IPS DF 4.7 (cell line): ENCODE data around the gene GTF3C1.
A peak's percentile ranks its signal among the peaks of the same experiment; 100 is the strongest.
"Not testable (repeated sequence)": the region's sequence is repeated elsewhere in the genome, so short reads cannot be mapped to it uniquely, and the experiment has no call there.

ENCODE experiments used
- DNase-seq: peaks from one replicate; pipeline ENCODE4 v3.0.0-alpha.2; 2013; ENCODE audit warnings: low spot score; ENCODE audit errors: extremely low read depth

GTF3C1 gene

GRCh38 chr16:27549746-27550581 lies at the start of gene GTF3C1, which contains the start of gene KATNIP:
GTF3C1 (minus strand) TSS chr16:27549913; CDS start chr16:27549890, 23 bp downstream.
KATNIP (plus strand) TSS chr16:27550144; CDS start chr16:27550171, 27 bp downstream.
- peak; percentile 51 for DNase-seq

GRCh38 chr16:27598931-27599565 lies 49.3 kb upstream of the GTF3C1 start:
- DNase-seq = no peak

- DNase-seq = no peak
Observed at GRCh38 chr16:27598220-27598619, 48.5 kb upstream of the GTF3C1 start.

- DNase-seq = no peak
Observed at GRCh38 chr16:27597361-27597760, 47.6 kb upstream of the GTF3C1 start.

- DNase-seq = no peak
Observed at GRCh38 chr16:27596411-27596810, 46.7 kb upstream of the GTF3C1 start.

- no peak for DNase-seq
Observed at GRCh38 chr16:27595993-27596392, 46.3 kb upstream of the GTF3C1 start.

GRCh38 chr16:27595475-27595874 lies 45.8 kb upstream of the GTF3C1 start:
- no peak for DNase-seq

- DNase-seq = no peak
Observed at GRCh38 chr16:27591837-27592236, 42.1 kb upstream of the GTF3C1 start.

- no peak for DNase-seq
Observed at GRCh38 chr16:27588057-27588456, 38.3 kb upstream of the GTF3C1 start.

- no peak for DNase-seq
Observed at GRCh38 chr16:27586711-27587110, 37.0 kb upstream of the GTF3C1 start.

GRCh38 chr16:27585200-27585599 lies 35.5 kb upstream of the GTF3C1 start:
- no peak for DNase-seq

- no peak for DNase-seq
Observed at GRCh38 chr16:27583634-27584033, 33.9 kb upstream of the GTF3C1 start.

- DNase-seq = no peak
Observed at GRCh38 chr16:27582883-27583282, 33.2 kb upstream of the GTF3C1 start.

- DNase-seq = no peak
Observed at GRCh38 chr16:27579087-27579980, 29.6 kb upstream of the GTF3C1 start.

GRCh38 chr16:27576729-27577128 lies 27.0 kb upstream of the GTF3C1 start:
- no peak for DNase-seq

- no peak for DNase-seq
Observed at GRCh38 chr16:27572711-27573110, 23.0 kb upstream of the GTF3C1 start.

GRCh38 chr16:27571433-27572326 lies 22.0 kb upstream of the GTF3C1 start:
- DNase-seq = no peak

GRCh38 chr16:27570986-27571385 lies 21.3 kb upstream of the GTF3C1 start:
- DNase-seq = not testable (repeated sequence)

- DNase-seq = no peak
Observed at GRCh38 chr16:27568077-27568476, 18.4 kb upstream of the GTF3C1 start.

GRCh38 chr16:27566417-27566816 lies 16.7 kb upstream of the GTF3C1 start:
- no peak for DNase-seq

- DNase-seq = no peak
Observed at GRCh38 chr16:27564224-27564623, 14.5 kb upstream of the GTF3C1 start.
